H9 (cell line): Measurements from ENCODE around the gene DAB2IP. TPM values are rescaled to one million over a fixed set of nuclear protein-coding genes. Genes with fewer than 3 reads are reported as not detected.

Source experiments
- DNase-seq: peaks from one replicate; pipeline ENCODE4 v3.0.0-alpha.2; 2017
- H2AFZ ChIP-seq: one replicate; pipeline ENCODE4 v1.6.1; 2013; ENCODE audit warnings: mild to moderate bottlenecking, low read length, control low read depth, moderate library complexity
- H2AK5ac ChIP-seq: 2 replicates; pipeline ENCODE4 v1.6.1; 2013; ENCODE audit warnings: low read length, control low read depth, mixed read lengths; ENCODE audit not compliant: insufficient read length
- H2BK120ac ChIP-seq: one replicate; pipeline ENCODE4 v1.6.1; 2013; ENCODE audit warnings: low read depth, mild to moderate bottlenecking, low read length, control low read depth, inconsistent platforms; ENCODE audit not compliant: poor library complexity, severe bottlenecking
- H2BK12ac ChIP-seq: 2 replicates; pipeline ENCODE4 v1.6.1; 2013; ENCODE audit warnings: low read length, control low read depth, mixed read lengths, low read depth; ENCODE audit not compliant: insufficient read length
- H2BK15ac ChIP-seq: 2 replicates; pipeline ENCODE4 v1.6.1; 2013; ENCODE audit warnings: low read depth, low read length, control low read depth
- H2BK20ac ChIP-seq: one replicate; pipeline ENCODE4 v1.6.1; 2013; ENCODE audit warnings: low read depth, mild to moderate bottlenecking, low read length, control low read depth, inconsistent platforms; ENCODE audit not compliant: poor library complexity, severe bottlenecking
- H2BK5ac ChIP-seq: 2 replicates; pipeline ENCODE4 v1.6.1; 2013; ENCODE audit warnings: low read length, control low read depth, mixed read lengths; ENCODE audit not compliant: insufficient read length
- H3K14ac ChIP-seq: 2 replicates; pipeline ENCODE4 v1.6.1; 2013; ENCODE audit warnings: low read length, control low read depth; ENCODE audit not compliant: insufficient read depth
- H3K18ac ChIP-seq: 2 replicates; pipeline ENCODE4 v1.6.1; 2013; ENCODE audit warnings: low read depth, mild to moderate bottlenecking, mixed read lengths, low read length, control low read depth; ENCODE audit not compliant: insufficient read length
- H3K23ac ChIP-seq: 2 replicates; pipeline ENCODE4 v1.6.1; 2013; ENCODE audit warnings: low read length, control low read depth, mixed read lengths, low read depth; ENCODE audit not compliant: insufficient read length
- H3K23me2 ChIP-seq: 2 replicates; pipeline ENCODE4 v1.6.1; 2013; ENCODE audit warnings: low read depth, mild to moderate bottlenecking, mixed read lengths, low read length, control low read depth; ENCODE audit not compliant: insufficient read length, poor library complexity, severe bottlenecking
- H3K27ac ChIP-seq: 2 replicates; pipeline ENCODE4 v1.5.1; 2013; ENCODE audit warnings: low read length, control low read depth, mixed read lengths, low read depth; ENCODE audit not compliant: insufficient read length
- H3K27me3 ChIP-seq: 2 replicates; pipeline ENCODE4 v1.6.1; 2013; ENCODE audit warnings: low read length, control low read depth, inconsistent platforms; ENCODE audit not compliant: insufficient read depth
- H3K4ac ChIP-seq: 2 replicates; pipeline ENCODE4 v1.6.1; 2013; ENCODE audit warnings: low read depth, mild to moderate bottlenecking, control low read depth, inconsistent platforms, low read length, moderate library complexity
- H3K4me1 ChIP-seq: 2 replicates; pipeline ENCODE4 v1.6.1; 2013; ENCODE audit warnings: low read length, control low read depth, inconsistent platforms; ENCODE audit not compliant: insufficient read depth
- H3K4me2 ChIP-seq: 2 replicates; pipeline ENCODE4 v1.6.1; 2013; ENCODE audit warnings: low read length, control low read depth, mixed read lengths; ENCODE audit not compliant: insufficient read length, insufficient read depth
- H3K56ac ChIP-seq: 2 replicates; pipeline ENCODE4 v1.6.1; 2013; ENCODE audit warnings: low read depth, mild to moderate bottlenecking, mixed read lengths, low read length, control low read depth; ENCODE audit not compliant: insufficient read length
- H3K79me1 ChIP-seq: 2 replicates; pipeline ENCODE4 v1.6.1; 2013; ENCODE audit warnings: low read depth, mild to moderate bottlenecking, moderate library complexity, low read length, control low read depth, inconsistent platforms; ENCODE audit not compliant: insufficient read depth, poor library complexity, severe bottlenecking
- H3K79me2 ChIP-seq: 2 replicates; pipeline ENCODE4 v1.6.1; 2013; ENCODE audit warnings: low read length, control low read depth, inconsistent platforms; ENCODE audit not compliant: insufficient read depth
- H3K9ac ChIP-seq: 2 replicates; pipeline ENCODE4 v1.6.1; 2013; ENCODE audit warnings: low read length, control low read depth, mixed read lengths; ENCODE audit not compliant: insufficient read length; ENCODE audit errors: extremely low read depth
- H3K9me3 ChIP-seq: one replicate; pipeline ENCODE4 v1.6.1; 2013; ENCODE audit warnings: low read depth, low read length, inconsistent platforms; ENCODE audit not compliant: control insufficient read depth
- H3T11ph ChIP-seq: one replicate; pipeline ENCODE4 v1.6.1; 2013; ENCODE audit warnings: mild to moderate bottlenecking, low read length, control low read depth, inconsistent platforms
- H4K20me1 ChIP-seq: one replicate; pipeline ENCODE4 v1.6.1; 2013; ENCODE audit not compliant: control insufficient read depth, insufficient read length, insufficient read depth
- H4K5ac ChIP-seq: 2 replicates; pipeline ENCODE4 v1.6.1; 2013; ENCODE audit warnings: low read depth, mild to moderate bottlenecking, mixed read lengths, low read length, control low read depth; ENCODE audit not compliant: insufficient read length
- H4K8ac ChIP-seq: replicated peaks from 2 replicates; pipeline ENCODE4 v1.6.1; 2013; ENCODE audit warnings: low read length, control low read depth, mixed read lengths, low read depth; ENCODE audit not compliant: insufficient read length
- H4K91ac ChIP-seq: 2 replicates; pipeline ENCODE4 v1.6.1; 2013; ENCODE audit warnings: low read depth, mild to moderate bottlenecking, moderate library complexity, mixed read lengths, low read length, control low read depth; ENCODE audit not compliant: insufficient read length
- H3K27ac Mint-ChIP-seq, 3 experiments: 2 replicates in 2 of 3; 3 replicates in 1 of 3; pipeline ENCODE4 v1.8.0; 2020 to 2021; ENCODE audit warnings: mixed read lengths in 3 of 3, mild to moderate bottlenecking in 1 of 3, moderate library complexity in 1 of 3
- H3K27me3 Mint-ChIP-seq: 2 replicates; pipeline ENCODE4 v1.8.0; 2021; ENCODE audit warnings: low read depth, mild to moderate bottlenecking, moderate library complexity, mixed read lengths
- H3K36me3 Mint-ChIP-seq, 3 experiments: 2 replicates in 2 of 3; 3 replicates in 1 of 3; pipeline ENCODE4 v1.8.0; 2020 to 2021; ENCODE audit warnings: low read depth in 3 of 3, mixed read lengths in 3 of 3; ENCODE audit not compliant: insufficient read depth in 1 of 3
- H3K4me1 Mint-ChIP-seq, 2 experiments: 2 replicates each; pipeline ENCODE4 v1.8.0; 2020; ENCODE audit warnings: mixed read lengths in 2 of 2
- H3K4me3 Mint-ChIP-seq, 2 experiments: 2 replicates in 1 of 2; 3 replicates in 1 of 2; pipeline ENCODE4 v1.8.0; 2020 to 2021; ENCODE audit warnings: mild to moderate bottlenecking in 2 of 2, mixed read lengths in 2 of 2, moderate library complexity in 1 of 2
- H3K9me3 Mint-ChIP-seq, 2 experiments: 2 replicates in 1 of 2; 3 replicates in 1 of 2; pipeline ENCODE4 v1.8.0; 2020; ENCODE audit warnings: mild to moderate bottlenecking in 2 of 2, mixed read lengths in 2 of 2, moderate library complexity in 1 of 2
- WGBS: extraction: QIAGEN DNeasy Blood & Tissue Kit; methylation state at CpG from one replicate; pipeline ENCODE4 v1.1.7; 2013; ENCODE audit warnings: missing lambda C conversion rate, low lambda C conversion rate, mixed read lengths; ENCODE audit not compliant: insufficient read length; ENCODE audit errors: extremely low coverage; 5-methylcytosine and 5-hydroxymethylcytosine counted together
- total RNA-seq: library from RNA; stranded (reverse); gene quantifications from 2 replicates; pipeline ENCODE4 v1.2.1, GENCODE V29; 2021
- TF ChIP-seq, protein P1 (sequence below): fragments of 200-600 bp; sonication (generic); conservative IDR thresholded peaks from 3 replicates; pipeline ENCODE4 v1.8.0; 2021; ENCODE audit warnings: antibody characterized with exemption, mild to moderate bottlenecking

The DAB2IP gene
- total RNA-seq, 1 experiment from 2014 or later = 22.6 TPM

DNA sequence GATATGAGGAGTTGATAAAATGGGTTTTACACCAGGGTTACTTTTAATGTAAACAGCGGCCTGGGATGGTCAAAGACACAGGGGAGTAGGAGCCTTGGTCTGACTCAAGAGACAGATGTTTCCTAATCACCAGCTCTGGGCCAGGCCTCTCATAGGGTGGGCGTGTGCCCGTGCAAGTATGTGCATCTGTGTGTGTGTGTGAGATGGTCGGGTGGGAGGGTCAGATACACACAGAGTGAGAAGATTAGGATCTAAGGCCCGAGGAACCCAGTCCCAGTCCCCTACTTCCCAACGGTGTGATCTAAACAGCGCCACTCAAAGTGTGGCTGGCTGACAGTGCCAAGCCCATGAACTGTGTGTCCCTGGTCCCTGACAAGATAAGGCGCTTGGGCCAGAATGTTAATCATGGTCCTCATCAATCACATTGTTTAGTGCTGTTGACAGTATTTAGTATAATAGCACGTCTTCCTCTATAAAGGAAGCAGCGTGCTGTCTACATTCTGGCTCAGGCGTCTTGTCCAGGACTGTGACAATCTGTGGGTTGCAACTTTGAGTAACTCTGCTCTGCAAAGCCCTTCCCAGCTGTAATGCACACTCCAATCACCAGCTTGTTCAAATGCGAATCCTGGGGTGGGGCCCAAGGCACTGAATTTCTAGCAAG is 173.7 kb downstream of the DAB2IP start:
- H2BK5ac ChIP-seq = no peak overlapping the region
- H3K79me2 ChIP-seq = no peaks in the 10 kb centered on the region
- Mint-ChIP-seq H3K27ac (no peak overlapping the region), H3K4me3 (no peak overlapping the region), H3K9me3 (no peaks in the 10 kb centered on the region; a peak in 2 of 5 replicates), H3K4me1 (peaks cover 13 to 27% of the 10 kb centered on the region in 2 experiments), H3K36me3 (no peaks in the 10 kb centered on the region), H3K27me3 (peaks cover 4% of the 10 kb centered on the region; the same call in 1 of the 2 replicates)
- H3K18ac ChIP-seq = no peak overlapping the region
- no peak overlapping the region for H3K56ac ChIP-seq
- no peak overlapping the region for H3K4ac ChIP-seq
- no peaks in the 10 kb centered on the region for H3K27me3 ChIP-seq
- H2BK12ac ChIP-seq = no peak overlapping the region
- no peak overlapping the region for H3K23ac ChIP-seq
- no peaks in the 10 kb centered on the region for H3K79me1 ChIP-seq
- no peak overlapping the region for H3K4me2 ChIP-seq
- no peak overlapping the region for H3K9ac ChIP-seq
- no peak overlapping the region for H4K91ac ChIP-seq
- H2AK5ac ChIP-seq = no peak overlapping the region
- H2AFZ ChIP-seq = no peak overlapping the region
- H3K14ac ChIP-seq = no peak overlapping the region
- no peaks in the 10 kb centered on the region for H3K9me3 ChIP-seq
- H3K23me2 ChIP-seq = no peaks in the 10 kb centered on the region
- no peak overlapping the region for H3K27ac ChIP-seq
- H2BK20ac ChIP-seq = no peak overlapping the region
- no peaks in the 10 kb centered on the region; the same call in 1 of the 2 replicates for H3K4me1 ChIP-seq
- H2BK120ac ChIP-seq = no peak overlapping the region
- H4K8ac ChIP-seq = no peak overlapping the region
- no peak for DNase-seq
- no peaks in the 10 kb centered on the region for H4K20me1 ChIP-seq
- TF ChIP-seq, protein P1, sequence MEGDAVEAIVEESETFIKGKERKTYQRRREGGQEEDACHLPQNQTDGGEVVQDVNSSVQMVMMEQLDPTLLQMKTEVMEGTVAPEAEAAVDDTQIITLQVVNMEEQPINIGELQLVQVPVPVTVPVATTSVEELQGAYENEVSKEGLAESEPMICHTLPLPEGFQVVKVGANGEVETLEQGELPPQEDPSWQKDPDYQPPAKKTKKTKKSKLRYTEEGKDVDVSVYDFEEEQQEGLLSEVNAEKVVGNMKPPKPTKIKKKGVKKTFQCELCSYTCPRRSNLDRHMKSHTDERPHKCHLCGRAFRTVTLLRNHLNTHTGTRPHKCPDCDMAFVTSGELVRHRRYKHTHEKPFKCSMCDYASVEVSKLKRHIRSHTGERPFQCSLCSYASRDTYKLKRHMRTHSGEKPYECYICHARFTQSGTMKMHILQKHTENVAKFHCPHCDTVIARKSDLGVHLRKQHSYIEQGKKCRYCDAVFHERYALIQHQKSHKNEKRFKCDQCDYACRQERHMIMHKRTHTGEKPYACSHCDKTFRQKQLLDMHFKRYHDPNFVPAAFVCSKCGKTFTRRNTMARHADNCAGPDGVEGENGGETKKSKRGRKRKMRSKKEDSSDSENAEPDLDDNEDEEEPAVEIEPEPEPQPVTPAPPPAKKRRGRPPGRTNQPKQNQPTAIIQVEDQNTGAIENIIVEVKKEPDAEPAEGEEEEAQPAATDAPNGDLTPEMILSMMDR = no peak
- no peak overlapping the region for H3T11ph ChIP-seq
- no peak overlapping the region for H2BK15ac ChIP-seq
- WGBS = no CpG with 5 or more reads among the region's 12 CpGs
- H4K5ac ChIP-seq = no peak overlapping the region
